DMS153 (cell line): ENCODE results near the gene RASAL1.
"Not testable (repeated sequence)": the region's sequence is repeated elsewhere in the genome, so short reads cannot be mapped to it uniquely, and the experiment has no call there.

ENCODE experiments used
- DNase-seq: peaks from one replicate; lab custom pipeline; 2025; lab: John Stamatoyannopoulos, UW

The RASAL1 gene

DNA sequence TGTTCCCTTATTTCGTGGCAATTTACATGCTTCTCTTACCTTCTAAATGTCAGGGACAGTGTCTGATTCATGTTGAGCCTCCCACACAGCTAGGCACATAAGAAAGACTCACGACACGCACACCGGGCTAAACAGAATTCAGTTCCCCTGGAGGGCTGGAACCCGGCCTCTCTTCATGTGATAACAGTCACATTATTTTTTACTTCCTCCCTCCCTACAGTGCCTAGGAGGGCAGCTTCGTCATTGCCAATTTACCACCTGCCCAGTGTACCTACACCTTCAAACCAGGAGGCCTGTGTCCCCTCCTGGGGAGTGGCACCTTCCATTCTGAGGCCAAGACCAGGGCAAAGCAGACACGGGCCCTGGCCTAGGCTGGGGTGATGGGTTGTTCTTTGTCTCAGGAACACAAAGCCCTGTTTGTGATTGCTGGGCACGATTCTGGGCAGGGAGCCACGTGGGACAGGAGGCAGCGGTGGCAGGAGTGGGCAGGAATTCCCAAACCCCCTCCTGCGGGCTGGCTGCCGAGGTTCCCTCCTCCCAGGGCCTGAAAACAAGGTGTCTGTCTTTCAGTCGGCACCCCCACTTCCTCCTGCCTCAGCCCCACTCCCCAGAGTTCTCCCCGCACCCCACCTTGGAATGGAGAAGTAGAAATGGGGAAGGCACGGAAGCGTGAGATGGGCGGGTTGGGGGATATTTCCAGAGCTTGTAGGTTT is 6.8 kb upstream of the RASAL1 start:
- DNase-seq: peak; percentile 69

DNA sequence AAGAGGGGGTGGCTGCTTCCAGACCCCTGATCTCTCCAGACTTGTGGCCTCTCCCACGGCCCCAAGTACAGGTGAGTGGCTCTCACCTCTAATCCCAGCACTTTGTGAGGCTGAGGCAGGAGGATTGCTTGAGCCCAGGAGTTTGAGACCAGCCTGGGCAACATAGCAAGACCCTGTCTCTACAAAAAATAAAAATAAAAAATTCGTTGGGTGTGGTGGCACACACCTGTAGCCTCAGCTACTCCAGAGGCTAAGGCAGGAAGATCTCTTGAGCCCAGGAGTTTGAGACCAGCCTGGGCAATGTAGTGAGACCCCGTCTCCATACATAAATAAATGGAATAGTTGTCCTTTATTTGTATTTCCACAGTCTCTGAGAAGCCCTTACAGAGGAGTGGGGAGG is 6.2 kb upstream of the RASAL1 start:
- not testable (repeated sequence) for DNase-seq

DNA sequence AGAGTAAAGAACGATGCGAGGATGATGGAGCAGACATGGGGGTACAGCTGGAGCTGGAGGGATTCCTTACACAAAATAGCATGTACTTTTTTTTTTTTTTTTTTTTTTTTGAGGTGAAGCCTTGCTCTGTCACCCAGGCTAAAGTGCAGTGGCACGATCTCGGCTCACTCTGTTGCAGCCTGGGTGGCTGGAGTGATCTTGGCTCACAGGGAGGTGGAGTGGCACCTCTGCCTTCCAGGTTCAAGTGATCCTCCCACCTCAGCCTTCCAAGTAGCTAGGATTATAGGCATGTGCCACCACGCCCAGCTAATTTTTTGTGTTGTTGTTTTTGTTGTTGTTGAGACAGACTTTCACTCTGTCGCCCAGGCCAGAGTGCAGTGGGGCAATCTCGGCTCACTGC is 5.1 kb upstream of the RASAL1 start:
- no peak for DNase-seq

DNA sequence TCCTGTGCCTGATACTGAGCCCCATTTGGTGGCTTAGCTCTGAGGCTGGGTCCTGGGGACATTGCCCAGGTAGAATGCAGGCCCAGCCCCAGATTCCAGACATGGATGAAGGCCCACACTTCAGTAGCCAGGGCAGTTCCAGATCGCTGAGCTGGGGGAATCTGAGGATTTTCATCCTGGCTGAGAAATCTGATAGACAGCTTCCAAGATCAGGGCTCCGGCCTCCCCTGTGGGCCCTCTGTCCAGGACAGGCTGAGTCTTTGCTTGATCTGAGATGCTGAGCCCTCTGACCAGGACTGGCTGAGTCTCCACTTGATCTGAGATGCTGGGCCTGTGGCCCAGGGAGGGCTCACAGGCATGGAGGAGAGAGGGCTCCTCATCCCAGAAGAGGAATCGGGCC is 3.3 kb upstream of the RASAL1 start:
- DNase-seq: no peak

DNA sequence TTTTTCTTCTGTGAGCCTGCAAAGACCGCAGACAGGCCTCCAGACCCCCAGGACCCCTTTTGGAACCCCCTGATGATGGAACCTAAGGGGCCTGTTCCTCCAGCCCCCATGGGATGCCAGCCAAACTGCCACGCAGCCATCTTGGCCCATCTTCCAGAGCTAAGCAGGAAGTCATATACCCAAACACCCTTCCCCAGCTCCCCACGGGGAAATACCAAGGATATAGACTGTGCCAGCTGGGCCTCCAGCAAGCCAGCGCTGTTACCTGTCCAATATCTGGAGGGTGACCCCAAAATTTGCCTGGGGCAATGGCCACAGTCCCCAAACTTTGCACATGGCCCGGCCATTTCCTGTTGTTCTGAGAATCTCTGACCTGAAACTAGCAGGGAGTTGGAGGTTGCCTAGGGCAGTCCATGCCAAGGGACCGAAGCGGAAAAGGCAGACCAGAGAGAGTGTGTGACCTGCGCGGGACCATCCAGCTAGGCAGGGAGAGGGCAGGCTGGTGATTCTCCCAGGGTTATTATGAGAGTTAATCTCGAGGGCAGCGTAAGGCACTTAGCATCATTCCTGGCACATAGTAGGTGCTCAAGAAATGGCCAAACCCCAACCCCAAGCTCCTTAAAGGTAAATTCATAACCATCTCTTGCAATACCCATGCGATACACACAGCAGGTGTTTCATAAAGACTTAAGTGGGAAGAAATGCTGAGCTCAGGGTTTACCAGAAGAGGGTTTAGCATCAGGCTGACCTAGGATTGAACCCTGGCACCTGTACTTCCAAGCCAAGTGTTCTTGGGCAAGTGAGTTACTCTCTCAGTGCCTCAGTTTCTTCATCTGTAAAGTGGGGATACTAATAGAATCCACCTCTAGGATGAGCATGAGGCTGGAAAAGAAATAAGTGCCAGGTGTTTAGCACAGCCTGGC is 2.6 kb upstream of the RASAL1 start:
- DNase-seq: no peak

DNA sequence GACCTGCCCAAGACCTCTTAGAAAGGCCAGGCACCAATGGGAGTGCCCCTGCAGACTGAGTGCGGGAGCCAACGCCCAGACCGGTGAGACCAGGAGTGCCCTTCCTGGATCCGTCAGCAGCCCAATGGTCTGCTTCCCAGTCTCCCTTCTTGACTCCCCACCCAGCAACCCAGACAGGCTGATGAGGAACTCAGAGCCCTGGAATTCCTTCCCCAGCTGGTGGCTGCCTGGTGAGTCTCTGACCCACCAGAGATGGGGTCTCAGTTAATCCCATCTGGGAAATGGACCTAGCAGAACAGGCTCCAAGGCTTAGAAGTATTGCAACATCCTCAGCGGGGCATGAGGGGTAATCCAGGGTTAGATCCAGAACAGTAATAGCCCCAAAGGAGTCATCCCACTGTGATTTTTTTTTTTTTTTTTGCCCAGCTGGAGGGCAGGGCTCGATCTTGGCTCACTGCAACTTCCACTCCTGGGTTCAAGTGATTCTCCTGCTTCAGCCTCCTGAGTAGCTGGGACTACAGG is 1.5 kb upstream of the RASAL1 start:
- no peak for DNase-seq

DNA sequence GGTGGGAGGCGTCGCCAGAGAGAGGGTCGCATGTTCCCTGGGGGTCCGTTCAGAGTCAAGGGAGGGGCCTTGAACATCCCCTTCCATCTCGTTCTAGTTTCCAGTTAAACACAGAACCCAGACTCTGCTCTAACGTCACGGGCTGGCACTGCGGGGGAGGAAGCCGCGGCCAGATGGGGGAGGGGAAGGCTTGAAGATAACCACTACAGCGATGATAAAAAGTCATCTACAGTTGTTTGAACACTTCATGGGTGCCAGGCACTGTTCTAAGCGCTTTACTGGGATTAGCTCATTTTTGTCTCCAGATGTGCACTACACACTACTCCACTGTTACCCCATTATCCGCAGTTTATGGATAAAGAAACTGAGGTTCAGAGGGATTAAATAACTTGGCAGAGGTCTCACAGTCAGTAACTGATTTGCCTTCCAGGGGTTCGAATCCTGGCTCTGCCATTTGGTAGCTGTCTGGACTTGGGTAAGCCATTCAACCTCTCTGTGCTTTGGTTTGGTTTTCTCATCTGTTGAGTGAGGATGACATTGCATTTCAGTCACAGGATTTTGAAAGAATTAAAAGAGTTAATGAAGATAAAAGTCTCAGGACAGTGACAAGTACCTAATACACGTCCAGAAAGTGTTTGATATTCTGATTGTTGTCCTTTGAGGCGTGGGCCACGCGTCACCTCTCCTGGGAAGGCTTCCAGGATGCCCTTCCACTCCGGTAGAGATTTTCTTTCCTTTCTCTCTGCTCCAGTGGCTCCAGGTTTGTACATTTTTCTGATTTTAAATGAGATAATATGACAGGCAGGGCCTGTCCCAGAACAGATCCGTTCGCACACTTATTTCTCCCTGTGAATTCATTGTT is 798 bp upstream of the RASAL1 start:
- peak; percentile 16 for DNase-seq

DNA sequence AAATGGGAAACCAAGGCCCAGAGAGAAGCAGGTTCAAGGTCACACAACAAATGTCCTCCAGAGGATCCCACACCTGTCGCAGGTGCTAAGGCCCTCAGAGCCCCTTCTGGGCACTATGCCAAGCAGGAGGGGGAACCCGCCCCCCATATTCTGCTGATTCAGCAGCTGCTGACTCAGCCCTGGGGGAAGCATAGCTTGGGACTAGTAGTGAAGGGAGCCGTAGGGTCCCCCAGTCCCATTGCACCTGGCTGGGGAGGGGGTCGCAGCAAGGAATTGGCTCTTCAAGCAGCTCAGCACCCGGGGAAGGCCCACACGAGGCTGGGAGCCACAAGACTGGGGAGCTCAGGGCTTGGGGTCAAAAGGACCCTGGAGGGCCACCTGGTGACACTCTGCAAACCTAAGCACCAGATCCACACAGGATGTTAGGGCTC is 1.0 kb downstream of the RASAL1 start:
- DNase-seq: no peak

DNA sequence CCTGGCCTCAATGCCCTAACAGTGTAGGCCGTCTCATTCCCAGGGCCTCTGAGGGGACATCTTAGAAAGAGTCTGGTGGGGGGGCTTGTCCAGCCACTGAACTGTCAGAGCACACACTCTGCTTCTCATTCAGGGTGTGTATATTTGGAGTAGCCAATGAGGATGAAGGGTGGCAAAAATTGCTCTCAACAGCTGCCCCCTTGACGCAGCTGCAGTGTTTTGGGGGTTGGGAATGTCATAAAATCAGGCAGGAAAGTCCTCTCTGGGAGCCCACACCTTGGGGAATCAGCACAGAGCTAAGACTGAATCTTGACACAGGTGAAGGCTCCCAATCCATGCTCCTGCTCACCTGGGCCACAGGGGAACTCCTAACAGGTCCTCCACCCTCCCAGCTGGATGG is 1.5 kb downstream of the RASAL1 start:
- no peak for DNase-seq

DNA sequence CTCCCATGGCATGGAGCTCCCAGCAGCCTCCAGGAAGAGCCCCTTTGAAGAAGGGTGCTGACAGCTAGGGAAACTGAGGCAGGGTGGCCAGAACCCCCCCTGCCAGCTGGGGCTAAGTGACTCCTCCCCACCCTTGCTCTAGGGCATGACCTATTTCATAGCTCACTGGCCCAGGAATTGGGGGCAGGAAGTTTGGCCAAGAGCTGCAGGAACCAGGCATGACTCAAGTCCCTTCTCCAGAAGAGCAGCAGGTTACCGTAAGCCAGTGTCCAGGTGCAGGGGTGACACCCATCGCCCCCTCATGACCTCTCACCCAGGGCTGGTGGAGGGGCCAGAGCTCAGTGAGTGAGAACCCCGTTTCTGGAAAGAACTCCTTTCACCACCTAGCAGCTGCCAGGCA is 1.9 kb downstream of the RASAL1 start:
- no peak for DNase-seq

DNA sequence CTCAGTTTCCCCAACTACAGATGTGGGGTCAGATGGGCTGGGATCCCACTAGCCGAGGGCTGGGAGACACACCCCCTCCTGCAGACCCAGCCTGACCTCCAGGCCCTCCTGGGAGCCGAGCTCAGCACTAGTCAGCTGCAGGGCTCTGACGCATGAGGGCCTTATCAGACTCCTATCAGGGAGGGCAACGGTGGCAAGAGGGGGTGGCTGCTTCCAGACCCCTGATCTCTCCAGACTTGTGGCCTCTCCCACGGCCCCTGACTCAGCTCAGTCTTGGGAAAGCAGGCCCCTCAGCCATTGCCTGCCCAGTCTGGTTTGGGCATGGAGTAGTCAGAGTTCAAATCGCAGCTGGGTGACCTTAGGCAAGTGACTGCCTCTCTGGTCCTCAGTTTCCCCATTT is 2.5 kb downstream of the RASAL1 start:
- DNase-seq: no peak

DNA sequence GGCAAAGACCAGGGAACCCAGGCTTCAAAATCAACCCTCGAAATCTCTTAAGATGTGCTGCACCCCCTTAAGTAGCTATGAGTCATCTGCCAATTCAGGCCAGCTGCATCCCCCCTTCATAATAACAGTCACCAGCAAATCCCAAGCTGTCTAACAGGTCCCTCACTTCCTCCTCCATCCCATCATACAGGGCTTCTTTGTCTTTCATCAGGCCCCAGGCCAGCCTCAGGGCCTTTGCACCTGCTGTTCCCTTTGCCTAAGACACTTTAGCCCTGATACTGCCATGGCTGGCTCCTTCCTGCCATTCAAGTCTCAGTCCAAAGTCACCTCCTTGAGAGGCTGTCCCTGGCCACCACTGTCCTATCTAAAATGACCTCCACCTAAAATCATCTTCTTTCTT is 4.0 kb downstream of the RASAL1 start:
- DNase-seq: no peak

DNA sequence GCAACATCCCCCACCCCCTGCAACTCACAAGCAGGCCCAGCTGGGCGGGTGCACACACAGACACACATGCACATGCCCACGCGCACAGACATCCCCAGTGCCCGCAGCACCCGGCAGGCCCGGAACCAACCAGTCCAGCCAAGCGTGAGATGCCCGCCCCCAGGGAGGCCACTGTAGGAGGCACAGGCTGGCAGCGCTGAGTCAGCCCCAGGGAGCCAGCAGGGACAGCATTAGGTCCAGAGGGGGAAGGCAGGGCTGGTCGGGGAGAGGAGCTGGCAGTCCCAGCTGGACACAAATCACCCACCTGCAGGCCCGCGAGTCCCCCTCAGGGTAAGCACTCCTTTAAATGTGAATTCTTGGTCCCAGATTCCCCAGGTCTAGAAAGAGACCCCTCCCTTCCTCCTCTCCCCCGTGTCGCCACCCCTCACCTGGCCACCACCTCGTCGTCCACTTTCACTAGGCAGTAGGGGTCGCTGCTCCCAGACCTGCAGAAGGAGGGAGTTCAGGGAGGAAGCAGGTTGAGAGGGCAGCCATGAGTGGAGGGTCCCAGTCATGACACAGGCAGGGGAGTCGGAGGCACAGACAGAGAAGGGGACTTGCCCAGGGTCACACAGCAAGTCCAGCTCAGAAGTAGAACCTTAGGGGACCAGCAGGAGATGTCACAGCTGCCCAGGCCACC is 5.0 kb downstream of the RASAL1 start:
- no peak for DNase-seq

DNA sequence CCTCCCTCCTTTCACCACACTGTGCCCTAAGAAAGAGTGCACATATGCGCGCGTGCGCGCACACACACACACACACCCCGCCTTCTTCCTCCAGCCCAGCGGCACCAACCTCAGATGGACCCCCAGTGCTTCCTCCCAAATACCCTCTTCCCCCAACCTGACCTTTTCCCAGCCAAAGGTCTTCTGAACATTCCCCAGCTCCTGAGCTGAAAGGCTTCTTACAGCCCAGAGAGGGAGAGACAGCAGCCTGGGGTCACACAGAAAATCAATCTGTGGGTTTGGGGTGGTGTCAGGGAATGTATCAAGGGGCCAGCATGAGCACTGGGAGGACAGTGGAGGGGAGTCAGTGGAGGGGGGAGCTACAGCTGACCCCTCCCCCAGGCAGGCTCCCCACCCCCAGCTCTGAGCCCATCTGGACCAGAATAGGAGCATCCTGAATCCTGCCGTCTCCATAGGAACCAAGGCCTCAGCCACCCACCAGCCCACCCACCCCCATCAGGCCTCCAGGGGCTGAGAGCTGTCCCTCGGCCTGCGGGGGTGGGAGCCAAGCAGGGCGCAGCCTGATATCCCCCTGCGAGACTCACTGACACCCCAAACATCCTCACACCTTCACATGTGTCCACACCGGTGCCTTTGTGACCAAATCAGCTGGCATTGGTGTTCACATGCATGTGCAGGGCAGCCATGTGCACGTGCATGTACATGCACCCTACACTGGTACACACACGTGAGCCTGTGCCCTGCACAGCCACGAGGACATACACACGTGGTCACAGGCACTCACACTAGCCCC is 5.7 kb downstream of the RASAL1 start:
- no peak for DNase-seq

DNA sequence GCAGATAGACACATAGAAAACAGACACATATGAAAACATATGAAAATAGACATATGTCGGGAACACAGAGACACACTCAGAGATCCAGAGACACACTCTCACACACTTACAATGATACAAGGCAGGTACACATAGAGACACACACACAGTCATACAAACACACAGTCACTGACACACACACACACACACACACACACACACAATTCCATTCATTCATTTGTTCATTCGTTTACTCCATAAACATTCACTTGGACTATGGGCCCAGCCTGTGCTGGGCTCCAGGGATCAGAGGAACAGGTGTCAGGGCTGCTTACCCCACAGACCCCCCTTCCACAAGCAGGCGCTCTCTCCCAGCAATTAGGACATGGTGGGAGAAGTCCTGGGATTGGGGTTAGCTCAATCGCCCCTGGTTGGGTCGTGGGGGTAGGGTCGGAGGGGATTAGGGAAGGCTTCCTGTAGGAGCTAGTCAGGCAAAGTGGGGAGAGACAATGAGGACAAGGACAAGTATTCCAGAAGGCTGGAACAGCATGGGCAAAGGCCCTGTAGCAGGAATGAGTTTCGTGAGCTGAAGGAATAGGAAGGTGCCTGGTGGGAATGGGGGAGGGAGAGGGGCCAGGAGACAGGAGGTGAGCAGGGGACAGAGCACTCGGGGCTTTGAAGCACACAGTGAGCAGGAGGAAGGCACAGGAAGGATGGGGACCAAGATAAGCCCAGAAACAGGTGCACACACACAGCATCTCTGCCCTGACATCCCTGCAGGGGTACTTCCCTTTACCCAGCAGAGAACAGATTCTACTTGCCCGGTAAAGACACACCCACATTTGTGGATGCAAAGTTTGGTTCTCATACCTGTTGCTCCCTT is 6.5 kb downstream of the RASAL1 start:
- DNase-seq: no peak

DNA sequence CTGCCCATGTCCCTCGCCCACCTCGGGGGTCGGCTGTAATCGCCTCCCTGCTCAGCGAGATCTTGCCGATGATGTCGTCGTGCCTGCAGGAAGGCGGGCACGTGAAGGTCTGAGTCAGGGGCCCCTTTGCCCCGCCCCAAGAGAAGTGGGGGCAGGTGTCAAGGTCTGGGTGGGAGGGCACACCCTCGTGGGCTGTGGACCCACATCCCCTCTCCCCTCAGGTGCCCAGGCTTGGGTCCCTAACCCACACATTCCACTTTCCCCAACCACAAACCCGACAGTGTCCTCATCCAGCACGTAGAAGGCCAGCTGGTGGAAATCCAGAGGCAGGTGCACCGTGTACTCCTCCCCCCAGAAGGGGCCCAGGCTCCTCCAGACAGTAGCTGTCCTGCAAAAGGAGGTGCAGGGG is 7.8 kb downstream of the RASAL1 start:
- DNase-seq: no peak

DNA sequence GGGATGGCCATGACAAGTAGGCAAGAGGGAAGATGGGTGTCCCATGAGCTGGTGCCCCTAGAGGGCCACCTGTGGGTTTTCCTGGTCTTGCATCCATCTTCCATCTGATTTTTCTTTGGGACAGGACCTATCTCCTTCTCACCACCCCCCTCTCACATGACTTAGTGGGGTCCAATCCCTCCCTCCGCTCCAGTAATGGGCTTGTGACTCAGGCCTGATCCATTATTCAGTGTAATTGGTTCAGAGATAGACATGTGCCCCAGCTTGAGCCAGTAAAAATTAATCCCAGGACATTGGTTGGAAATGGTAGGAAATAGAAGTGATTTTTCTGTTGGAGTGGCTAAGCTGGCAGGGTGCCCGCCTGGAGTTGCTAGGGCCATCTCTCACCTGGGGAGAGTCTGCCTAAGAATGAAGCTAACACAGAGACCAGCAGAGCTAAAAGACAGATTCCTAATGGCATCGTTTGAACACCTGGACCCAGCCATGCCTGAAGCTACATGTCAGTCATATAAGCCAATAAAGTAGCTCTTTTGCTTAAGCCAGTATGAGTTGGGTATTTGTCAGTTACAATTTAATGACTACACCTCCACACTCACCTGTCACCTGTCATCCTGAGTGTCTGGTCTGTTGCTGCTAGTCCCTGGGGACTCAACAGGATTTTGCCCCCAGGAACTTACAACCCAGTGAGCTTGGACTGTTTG is 14.7 kb downstream of the RASAL1 start:
- peak; percentile 92 for DNase-seq

DNA sequence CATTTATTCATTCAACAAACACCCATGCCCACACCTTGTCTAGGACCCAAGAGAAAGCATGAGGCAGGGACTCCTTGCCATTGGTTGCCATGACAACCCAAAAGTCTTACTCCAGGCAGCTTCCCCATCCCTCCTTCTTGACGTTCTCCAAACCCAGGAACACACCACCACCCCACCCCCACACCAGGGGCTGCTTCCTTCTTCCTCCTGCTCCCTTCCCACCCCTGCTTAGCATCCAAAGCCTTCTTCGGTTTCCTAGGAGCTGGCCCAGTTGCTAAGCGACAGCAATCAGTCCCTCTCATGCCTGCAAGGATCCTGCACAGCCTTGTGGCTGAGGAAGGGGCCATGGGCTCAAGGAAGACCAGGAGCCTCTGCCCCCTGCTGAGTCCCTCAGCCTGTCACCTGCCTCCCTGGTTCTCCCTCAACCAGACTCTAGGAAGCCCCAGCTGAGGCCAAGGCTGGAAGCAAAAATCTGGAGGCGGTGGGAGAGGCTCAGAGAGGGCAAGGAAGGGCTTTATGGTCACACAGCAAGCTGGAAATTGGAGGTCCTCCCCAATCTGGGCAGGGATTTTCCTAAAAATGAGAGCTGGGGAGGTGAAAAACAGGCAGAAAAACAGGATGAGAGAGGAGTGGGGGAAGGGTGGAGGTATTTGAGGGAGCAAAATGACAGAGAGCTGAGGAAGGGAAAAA is 15.4 kb downstream of the RASAL1 start:
- peak; percentile 32 for DNase-seq

DNA sequence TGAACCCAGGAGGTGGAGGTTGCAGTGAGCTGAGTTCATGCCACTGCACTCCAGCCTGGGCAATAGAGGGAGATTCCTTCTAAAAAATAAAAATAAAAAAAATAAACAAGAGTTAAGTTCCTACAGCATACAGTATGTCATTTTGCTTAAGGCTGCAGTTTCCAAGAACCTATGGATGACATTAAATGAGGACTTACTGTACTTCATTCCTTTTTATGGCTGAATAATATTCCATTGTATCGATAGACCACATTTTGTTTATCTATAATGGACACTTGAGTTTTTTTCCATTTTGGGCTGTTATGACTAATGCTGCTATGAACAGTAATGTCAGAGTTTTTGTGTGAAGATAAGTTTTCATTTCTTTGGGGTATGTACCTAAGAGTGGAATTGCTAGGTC is 17.4 kb downstream of the RASAL1 start:
- DNase-seq: no peak
